Measurements from ENCODE around the gene RPS14.

DNA sequence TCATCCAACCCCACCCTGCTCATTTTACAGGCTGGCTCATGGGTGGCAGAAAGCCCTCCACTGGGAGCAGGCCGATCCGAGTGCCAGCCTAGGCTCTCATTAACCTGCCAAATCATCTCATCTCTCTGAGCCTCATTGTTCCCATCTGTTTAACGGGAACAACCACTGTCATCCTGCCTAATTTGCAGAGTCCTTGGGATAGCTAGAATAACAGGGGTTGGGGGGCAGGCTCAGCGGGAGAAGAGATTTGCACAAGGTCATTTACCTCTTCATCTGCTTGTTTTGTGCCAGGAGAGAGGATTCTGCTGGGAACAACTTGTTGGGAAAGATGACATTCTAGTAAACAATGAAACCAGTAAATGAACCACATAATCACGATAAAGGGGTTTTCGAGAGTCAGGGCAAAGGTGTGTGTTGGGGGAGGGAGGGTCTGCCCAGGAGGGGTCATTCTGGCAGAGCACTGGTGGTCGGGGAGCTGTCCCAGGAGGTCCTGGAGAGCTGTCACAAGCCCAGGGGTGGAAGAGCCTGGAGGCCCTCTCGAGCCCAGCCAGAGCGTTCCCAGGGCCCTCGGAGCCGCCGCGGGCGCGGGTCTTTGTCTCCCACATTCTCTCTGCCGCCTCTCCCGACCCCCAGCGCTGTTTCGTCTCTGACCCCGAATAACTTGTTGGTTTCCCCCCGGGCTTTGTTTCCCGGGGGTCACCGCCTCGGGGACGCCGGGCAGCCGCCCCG is 35.6 kb upstream of the RPS14 start:
- TF ChIP-seq CTCF (conservative IDR thresholded peaks at IDR 0.05; ENCODE audit: low read depth, low read length) (no peak), EZH2phosphoT487 (IDR thresholded peaks at IDR 0.05; ENCODE audit: borderline replicate concordance, low read length) (no peak)

All from PC-3 (cell line).